ENCODE results near the gene DESI2.
A peak's percentile ranks its signal among the peaks of the same experiment; 100 is the strongest.

DESI2 gene

DNA sequence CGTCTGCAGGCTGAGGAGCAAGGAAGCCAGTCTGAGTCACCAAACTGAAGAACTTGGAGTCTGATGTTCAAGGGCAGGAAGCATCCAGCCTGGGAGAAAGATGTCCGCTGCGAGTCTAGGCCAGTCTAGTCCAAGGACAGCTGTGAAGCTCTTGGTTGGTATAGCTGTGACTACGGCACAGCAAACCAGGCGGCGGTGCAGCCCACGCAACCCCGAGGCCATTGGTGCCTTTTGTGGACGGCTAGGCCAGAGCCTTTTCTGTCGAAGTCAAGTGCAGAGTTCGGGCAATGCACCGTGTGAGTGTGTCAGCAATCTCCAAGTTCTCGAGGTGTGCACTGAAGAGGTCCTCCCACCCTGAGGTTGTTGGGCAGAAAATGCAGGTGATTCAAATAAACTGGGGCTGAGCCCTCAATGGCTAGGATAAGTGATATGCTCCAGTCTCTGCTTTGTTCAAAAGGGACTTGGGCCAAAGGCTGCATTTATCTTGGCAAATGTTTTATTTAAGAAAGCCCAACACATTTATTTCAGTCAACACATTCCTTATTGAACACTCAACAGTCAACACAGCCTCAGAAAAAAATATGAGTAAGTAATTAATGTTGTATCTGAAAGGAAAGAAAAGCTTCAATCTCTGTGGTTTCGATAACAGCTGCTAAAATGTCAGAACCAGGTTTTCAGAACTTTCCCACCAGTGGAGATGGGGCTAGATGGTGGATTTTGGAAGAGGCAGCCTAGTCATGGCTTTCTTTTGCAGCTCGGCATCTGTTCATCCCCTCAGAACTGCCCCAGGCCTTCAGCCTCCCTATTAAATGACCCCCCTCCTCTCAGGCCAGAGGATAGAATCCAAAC is 104.4 kb downstream of the DESI2 start:
- DNase-seq (ENCODE audit: low read depth): peak; percentile 36
- TF ChIP-seq, protein P1, sequence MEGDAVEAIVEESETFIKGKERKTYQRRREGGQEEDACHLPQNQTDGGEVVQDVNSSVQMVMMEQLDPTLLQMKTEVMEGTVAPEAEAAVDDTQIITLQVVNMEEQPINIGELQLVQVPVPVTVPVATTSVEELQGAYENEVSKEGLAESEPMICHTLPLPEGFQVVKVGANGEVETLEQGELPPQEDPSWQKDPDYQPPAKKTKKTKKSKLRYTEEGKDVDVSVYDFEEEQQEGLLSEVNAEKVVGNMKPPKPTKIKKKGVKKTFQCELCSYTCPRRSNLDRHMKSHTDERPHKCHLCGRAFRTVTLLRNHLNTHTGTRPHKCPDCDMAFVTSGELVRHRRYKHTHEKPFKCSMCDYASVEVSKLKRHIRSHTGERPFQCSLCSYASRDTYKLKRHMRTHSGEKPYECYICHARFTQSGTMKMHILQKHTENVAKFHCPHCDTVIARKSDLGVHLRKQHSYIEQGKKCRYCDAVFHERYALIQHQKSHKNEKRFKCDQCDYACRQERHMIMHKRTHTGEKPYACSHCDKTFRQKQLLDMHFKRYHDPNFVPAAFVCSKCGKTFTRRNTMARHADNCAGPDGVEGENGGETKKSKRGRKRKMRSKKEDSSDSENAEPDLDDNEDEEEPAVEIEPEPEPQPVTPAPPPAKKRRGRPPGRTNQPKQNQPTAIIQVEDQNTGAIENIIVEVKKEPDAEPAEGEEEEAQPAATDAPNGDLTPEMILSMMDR (IDR thresholded peaks at IDR 0.05; ENCODE audit: low read length, missing control alignments): no peak
- H3K4me3 ChIP-seq (replicated peaks; ENCODE audit: low read depth, low read length): no peak overlapping the region
